ENCODE data around the gene PCCA. TPM values are rescaled to one million over a fixed set of nuclear protein-coding genes. Genes with fewer than 3 reads are reported as not detected.

PCCA gene
- total RNA-seq, 1 experiment from 2014 or later = 52.8 TPM

DNA sequence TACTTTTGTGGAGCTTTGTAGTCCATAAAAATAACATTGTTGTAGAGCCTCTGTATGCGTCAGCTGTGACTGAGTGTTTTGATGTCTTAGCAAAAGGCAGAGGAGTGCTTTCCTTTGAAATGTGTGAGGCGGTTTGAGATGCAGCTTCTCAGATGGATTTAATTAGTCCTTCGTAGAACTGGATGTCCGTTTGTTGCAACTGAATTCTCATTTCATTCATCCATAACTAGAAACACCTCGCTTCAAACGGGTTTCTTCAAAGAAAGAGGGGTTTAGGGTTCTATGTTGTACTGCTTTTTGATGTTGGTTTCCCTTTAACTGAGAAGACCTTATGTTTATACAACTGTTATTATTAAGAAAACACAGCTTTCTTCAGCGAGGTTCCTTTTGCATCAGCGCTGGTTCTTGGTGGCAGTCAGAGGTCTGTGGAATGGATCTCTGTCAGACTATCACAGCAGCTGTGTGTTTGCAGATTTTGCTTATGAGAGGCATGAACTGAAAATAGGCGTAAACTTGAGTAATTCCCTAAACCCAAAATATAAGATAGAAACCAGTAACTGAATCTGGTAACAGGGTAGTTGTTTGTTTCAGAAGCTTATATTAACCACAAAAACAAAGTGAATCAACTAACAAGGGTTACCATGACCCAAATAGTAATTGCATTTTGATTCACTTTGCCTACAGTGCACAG, 305.3 kb downstream of the PCCA start (continued):
- no peak for TF ChIP-seq MYBL2 (CRISPR knock-in tag; IDR thresholded peaks at IDR 0.05)

DNA sequence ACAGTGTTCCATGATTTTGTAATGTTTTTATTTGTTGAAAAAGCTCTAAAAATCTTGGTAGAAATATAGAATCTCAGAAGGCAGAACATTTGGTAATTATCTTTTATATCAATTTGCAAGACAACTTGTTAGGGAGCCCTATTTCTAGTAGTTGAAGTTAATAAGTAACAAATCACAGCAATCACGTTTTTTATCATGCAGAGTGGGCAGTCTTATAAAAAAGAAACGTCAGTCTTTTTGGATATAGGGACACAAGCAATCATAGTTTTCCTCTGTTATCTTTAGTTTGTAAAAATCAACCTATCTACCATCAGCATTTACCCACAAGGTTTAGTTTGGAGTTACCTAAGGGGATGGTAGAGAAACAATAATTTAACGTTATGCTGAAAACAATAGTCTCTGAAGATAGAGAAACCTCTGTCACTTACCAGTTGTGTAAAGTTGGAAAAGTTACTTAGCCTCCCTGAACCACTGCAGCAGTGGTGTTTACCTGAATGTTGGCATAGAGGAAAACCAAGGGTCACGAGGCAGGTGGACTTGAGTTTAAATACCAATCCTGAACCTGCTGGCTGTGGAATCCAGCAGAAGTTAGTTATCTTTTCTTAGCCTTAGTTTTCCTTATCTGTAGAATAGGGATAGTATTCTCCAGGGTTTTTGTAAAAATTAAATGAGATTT, 306.9 kb downstream of the PCCA start:
- peaks cover 59% of the 10 kb centered on the region for H3K4me1 Mint-ChIP-seq
- H3K36me3 Mint-ChIP-seq = 0 out of 2 replicates have a peak, but pooled peaks cover 2% of the 10 kb centered on the region
- no peaks in the 10 kb centered on the region for H3K9me3 Mint-ChIP-seq
- no peak for ATAC-seq
- TF ChIP-seq E2F4 (CRISPR knock-in tag; IDR thresholded peaks at IDR 0.05; ENCODE audit: borderline replicate concordance, low read depth) = no peak
- TF ChIP-seq, protein P1, sequence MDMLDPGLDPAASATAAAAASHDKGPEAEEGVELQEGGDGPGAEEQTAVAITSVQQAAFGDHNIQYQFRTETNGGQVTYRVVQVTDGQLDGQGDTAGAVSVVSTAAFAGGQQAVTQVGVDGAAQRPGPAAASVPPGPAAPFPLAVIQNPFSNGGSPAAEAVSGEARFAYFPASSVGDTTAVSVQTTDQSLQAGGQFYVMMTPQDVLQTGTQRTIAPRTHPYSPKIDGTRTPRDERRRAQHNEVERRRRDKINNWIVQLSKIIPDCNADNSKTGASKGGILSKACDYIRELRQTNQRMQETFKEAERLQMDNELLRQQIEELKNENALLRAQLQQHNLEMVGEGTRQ (CRISPR knock-in tag; IDR thresholded peaks at IDR 0.05) = no peak
- TF ChIP-seq, protein P2, sequence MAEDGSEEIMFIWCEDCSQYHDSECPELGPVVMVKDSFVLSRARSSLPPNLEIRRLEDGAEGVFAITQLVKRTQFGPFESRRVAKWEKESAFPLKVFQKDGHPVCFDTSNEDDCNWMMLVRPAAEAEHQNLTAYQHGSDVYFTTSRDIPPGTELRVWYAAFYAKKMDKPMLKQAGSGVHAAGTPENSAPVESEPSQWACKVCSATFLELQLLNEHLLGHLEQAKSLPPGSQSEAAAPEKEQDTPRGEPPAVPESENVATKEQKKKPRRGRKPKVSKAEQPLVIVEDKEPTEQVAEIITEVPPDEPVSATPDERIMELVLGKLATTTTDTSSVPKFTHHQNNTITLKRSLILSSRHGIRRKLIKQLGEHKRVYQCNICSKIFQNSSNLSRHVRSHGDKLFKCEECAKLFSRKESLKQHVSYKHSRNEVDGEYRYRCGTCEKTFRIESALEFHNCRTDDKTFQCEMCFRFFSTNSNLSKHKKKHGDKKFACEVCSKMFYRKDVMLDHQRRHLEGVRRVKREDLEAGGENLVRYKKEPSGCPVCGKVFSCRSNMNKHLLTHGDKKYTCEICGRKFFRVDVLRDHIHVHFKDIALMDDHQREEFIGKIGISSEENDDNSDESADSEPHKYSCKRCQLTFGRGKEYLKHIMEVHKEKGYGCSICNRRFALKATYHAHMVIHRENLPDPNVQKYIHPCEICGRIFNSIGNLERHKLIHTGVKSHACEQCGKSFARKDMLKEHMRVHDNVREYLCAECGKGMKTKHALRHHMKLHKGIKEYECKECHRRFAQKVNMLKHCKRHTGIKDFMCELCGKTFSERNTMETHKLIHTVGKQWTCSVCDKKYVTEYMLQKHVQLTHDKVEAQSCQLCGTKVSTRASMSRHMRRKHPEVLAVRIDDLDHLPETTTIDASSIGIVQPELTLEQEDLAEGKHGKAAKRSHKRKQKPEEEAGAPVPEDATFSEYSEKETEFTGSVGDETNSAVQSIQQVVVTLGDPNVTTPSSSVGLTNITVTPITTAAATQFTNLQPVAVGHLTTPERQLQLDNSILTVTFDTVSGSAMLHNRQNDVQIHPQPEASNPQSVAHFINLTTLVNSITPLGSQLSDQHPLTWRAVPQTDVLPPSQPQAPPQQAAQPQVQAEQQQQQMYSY (CRISPR knock-in tag; IDR thresholded peaks at IDR 0.05) = no peak
- no peak for DNase-seq (ENCODE audit: low spot score)
- CTCF ChIA-PET = interaction anchor here (2.9 kb wide), 1 partner anchor 116 kb away, joined by 45 read pairs; no protein-coding TSS in a partner anchor
- no peaks in the 10 kb centered on the region for H3K27me3 Mint-ChIP-seq (ENCODE audit: low read depth)
- 0 out of 2 replicates have a peak overlapping the region, but pooled peaks have one; percentile 3 for H3K27ac Mint-ChIP-seq
- H3K4me3 Mint-ChIP-seq = no peak overlapping the region
- POLR2A ChIA-PET = interaction anchor here (0.5 kb wide), 1 partner anchor 377 kb away, joined by 3 read pairs; no protein-coding TSS in a partner anchor

DNA sequence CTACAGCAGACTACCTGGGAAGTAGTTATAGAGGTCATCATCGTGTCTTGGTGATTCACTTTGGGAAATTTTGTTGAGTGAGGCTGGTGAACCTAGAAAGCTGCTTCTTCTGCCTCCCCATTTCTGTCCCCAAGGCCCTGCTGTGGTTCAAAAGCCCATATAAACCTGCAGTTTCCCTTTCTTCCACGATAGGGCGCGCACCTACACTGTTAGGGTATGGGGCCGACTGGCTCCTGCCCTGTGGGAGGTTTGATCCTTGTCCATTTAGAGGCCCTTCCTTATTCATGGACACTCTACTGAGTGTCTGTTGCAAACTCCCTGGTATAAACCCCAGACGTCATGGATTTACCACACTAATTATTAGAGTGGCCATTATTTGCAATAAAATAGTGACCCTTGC, 307.9 kb downstream of the PCCA start:
- peaks cover 59% of the 10 kb centered on the region for H3K4me1 Mint-ChIP-seq
- H3K4me3 Mint-ChIP-seq = no peak overlapping the region
- no peaks in the 10 kb centered on the region for H3K27me3 Mint-ChIP-seq (ENCODE audit: low read depth)
- H3K9me3 Mint-ChIP-seq = no peaks in the 10 kb centered on the region
- POLR2A ChIA-PET = no interaction called here
- CTCF ChIA-PET = interaction anchor here (0.7 to 2.9 kb wide), 2 partner anchors 115 to 121 kb away, joined by 5 to 45 read pairs; no protein-coding TSS in a partner anchor
- H3K36me3 Mint-ChIP-seq = peaks cover 6% of the 10 kb centered on the region; the same call in 1 of the 2 replicates
- H3K27ac Mint-ChIP-seq = 0 out of 2 replicates have a peak overlapping the region, but pooled peaks have one; percentile 63
- DNase-seq (ENCODE audit: low spot score) (peak; percentile 59), ATAC-seq (peak; percentile 93)
- TF ChIP-seq ZNF317 (CRISPR knock-in tag; IDR thresholded peaks at IDR 0.05; ENCODE audit: borderline replicate concordance, low read depth) (no peak), MYBL2 (CRISPR knock-in tag; IDR thresholded peaks at IDR 0.05) (no peak), AFF4 (CRISPR knock-in tag; IDR thresholded peaks at IDR 0.05; ENCODE audit: borderline replicate concordance) (no peak), ZNF219 (CRISPR knock-in tag; IDR thresholded peaks at IDR 0.05; ENCODE audit: borderline replicate concordance) (no peak), NFATC4 (CRISPR knock-in tag; IDR thresholded peaks at IDR 0.05) (no peak), TEAD4 (CRISPR knock-in tag; IDR thresholded peaks at IDR 0.05) (no peak), CBFB (CRISPR knock-in tag; IDR thresholded peaks at IDR 0.05; ENCODE audit: low read depth) (no peak)
- TF ChIP-seq, protein P3, sequence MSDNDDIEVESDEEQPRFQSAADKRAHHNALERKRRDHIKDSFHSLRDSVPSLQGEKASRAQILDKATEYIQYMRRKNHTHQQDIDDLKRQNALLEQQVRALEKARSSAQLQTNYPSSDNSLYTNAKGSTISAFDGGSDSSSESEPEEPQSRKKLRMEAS (CRISPR knock-in tag; IDR thresholded peaks at IDR 0.05) = no peak
- TF ChIP-seq, protein P4, sequence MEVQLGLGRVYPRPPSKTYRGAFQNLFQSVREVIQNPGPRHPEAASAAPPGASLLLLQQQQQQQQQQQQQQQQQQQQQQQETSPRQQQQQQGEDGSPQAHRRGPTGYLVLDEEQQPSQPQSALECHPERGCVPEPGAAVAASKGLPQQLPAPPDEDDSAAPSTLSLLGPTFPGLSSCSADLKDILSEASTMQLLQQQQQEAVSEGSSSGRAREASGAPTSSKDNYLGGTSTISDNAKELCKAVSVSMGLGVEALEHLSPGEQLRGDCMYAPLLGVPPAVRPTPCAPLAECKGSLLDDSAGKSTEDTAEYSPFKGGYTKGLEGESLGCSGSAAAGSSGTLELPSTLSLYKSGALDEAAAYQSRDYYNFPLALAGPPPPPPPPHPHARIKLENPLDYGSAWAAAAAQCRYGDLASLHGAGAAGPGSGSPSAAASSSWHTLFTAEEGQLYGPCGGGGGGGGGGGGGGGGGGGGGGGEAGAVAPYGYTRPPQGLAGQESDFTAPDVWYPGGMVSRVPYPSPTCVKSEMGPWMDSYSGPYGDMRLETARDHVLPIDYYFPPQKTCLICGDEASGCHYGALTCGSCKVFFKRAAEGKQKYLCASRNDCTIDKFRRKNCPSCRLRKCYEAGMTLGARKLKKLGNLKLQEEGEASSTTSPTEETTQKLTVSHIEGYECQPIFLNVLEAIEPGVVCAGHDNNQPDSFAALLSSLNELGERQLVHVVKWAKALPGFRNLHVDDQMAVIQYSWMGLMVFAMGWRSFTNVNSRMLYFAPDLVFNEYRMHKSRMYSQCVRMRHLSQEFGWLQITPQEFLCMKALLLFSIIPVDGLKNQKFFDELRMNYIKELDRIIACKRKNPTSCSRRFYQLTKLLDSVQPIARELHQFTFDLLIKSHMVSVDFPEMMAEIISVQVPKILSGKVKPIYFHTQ (CRISPR knock-in tag; IDR thresholded peaks at IDR 0.05) = no peak
- TF ChIP-seq, protein P5, sequence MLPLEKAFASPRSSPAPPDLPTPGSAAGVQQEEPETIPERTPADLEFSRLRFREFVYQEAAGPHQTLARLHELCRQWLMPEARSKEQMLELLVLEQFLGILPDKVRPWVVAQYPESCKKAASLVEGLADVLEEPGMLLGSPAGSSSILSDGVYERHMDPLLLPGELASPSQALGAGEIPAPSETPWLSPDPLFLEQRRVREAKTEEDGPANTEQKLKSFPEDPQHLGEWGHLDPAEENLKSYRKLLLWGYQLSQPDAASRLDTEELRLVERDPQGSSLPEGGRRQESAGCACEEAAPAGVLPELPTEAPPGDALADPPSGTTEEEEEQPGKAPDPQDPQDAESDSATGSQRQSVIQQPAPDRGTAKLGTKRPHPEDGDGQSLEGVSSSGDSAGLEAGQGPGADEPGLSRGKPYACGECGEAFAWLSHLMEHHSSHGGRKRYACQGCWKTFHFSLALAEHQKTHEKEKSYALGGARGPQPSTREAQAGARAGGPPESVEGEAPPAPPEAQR (CRISPR knock-in tag; IDR thresholded peaks at IDR 0.05) = no peak
